IPS DF 6.9 (cell line): ENCODE results near the gene HBQ1.
"Not testable (repeated sequence)": the region's sequence is repeated elsewhere in the genome, so short reads cannot be mapped to it uniquely, and the experiment has no call there.

ENCODE experiments used
- DNase-seq: peaks from one replicate; pipeline ENCODE4 v3.0.0-alpha.2; 2013; ENCODE audit warnings: low read depth, low spot score
- H3K27ac ChIP-seq: one replicate; pipeline ENCODE4 v1.5.1; 2013; ENCODE audit warnings: low read length, control low read depth
- H3K27me3 ChIP-seq: 2 replicates; pipeline ENCODE4 v1.6.1; 2013; ENCODE audit warnings: mild to moderate bottlenecking, low read length; ENCODE audit not compliant: control insufficient read depth, insufficient read depth
- H3K36me3 ChIP-seq: 2 replicates; pipeline ENCODE4 v1.6.1; 2013; ENCODE audit warnings: low read length; ENCODE audit not compliant: control insufficient read depth, insufficient read depth
- H3K4me1 ChIP-seq: 2 replicates; pipeline ENCODE4 v1.6.1; 2013; ENCODE audit warnings: low read length; ENCODE audit not compliant: control insufficient read depth, insufficient read depth
- H3K4me3 ChIP-seq: 2 replicates; pipeline ENCODE4 v1.5.1; 2013; ENCODE audit warnings: mild to moderate bottlenecking, low read length
- H3K9me3 ChIP-seq: 2 replicates; pipeline ENCODE4 v1.6.1; 2013; ENCODE audit warnings: low read length, inconsistent platforms; ENCODE audit not compliant: control insufficient read depth, insufficient read depth
- WGBS: extraction: QIAGEN DNeasy Blood & Tissue Kit; methylation state at CpG from one replicate; pipeline ENCODE4 v1.1.7; 2013; ENCODE audit warnings: mixed read lengths, missing lambda C conversion rate; ENCODE audit not compliant: insufficient read length, insufficient coverage; 5-methylcytosine and 5-hydroxymethylcytosine counted together

Gene HBQ1

GRCh38 chr16:209359-209758 is 29.1 kb downstream of the HBQ1 start:
- peaks cover 16% of the 10 kb centered on the region; the same call in 1 of the 2 replicates for H3K36me3 ChIP-seq
- not testable (repeated sequence) for H3K9me3 ChIP-seq, H3K4me1 ChIP-seq, DNase-seq, H3K27ac ChIP-seq, H3K4me3 ChIP-seq, H3K27me3 ChIP-seq
- no CpG with 5 or more reads among the region's 4 CpGs for WGBS

DNA sequence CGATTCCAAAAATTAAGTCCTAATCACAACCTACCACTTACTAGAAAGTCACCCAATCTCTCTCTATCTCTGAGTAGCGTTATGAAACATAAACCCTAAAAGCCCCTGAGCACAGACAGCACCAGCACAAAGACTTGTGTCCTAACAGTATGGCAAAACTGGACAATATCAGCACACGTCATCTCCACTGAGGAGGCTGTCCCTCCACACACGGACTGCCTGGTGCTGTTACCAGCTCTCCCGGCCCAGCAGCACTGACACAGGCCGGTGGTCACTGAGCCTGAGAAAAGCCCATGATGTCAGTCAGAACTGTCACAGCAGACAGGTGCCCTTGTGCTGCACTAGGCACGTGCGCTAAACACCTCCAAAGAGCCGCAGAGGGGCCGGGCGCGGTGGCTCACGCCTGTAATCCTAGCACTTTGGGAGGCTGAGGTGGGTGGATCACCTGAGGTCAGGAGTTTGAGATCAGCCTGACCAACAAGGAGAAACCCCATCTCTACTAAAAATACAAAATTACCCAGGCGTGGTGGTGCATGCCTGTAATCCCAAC is 31.4 kb downstream of the HBQ1 start:
- H3K27ac ChIP-seq, H3K27me3 ChIP-seq, H3K4me3 ChIP-seq, H3K9me3 ChIP-seq, H3K4me1 ChIP-seq, DNase-seq: not testable (repeated sequence)
- WGBS = no CpG with 5 or more reads among the region's 14 CpGs
- peaks cover 15% of the 10 kb centered on the region; the same call in 1 of the 2 replicates for H3K36me3 ChIP-seq

DNA sequence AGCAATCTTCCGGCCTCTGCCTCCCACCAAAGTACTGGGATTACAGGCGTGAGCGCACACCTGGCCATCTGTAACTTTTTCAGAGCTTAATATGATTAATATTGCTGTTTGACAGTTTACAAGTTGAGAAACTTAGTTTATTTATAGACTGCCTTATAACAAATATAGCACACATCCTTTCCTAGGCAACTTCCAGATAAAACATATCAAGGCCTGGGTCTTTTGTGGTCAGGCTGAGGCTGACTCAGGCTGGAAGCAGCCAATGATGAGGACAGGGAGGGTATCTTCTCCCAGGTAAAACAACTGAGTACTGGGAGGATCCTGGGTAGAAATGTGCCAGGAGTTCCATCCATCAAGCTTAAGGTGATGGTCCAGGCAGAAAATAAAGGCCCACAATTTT is 32.7 kb downstream of the HBQ1 start:
- WGBS = no CpG with 5 or more reads among the region's 3 CpGs
- H3K9me3 ChIP-seq = no peaks in the 10 kb centered on the region
- no peak overlapping the region for H3K4me3 ChIP-seq
- H3K36me3 ChIP-seq = peaks cover 10% of the 10 kb centered on the region; the same call in 1 of the 2 replicates
- DNase-seq = no peak
- no peaks in the 10 kb centered on the region for H3K27me3 ChIP-seq
- no peak overlapping the region for H3K27ac ChIP-seq
- no peaks in the 10 kb centered on the region for H3K4me1 ChIP-seq

GRCh38 chr16:220021-220420 is 39.8 kb downstream of the HBQ1 start:
- H3K4me3 ChIP-seq = no peak overlapping the region
- DNase-seq = no peak
- H3K27ac ChIP-seq = no peak overlapping the region
- H3K4me1 ChIP-seq = no peaks in the 10 kb centered on the region
- H3K27me3 ChIP-seq = no peaks in the 10 kb centered on the region
- peaks cover 16% of the 10 kb centered on the region; the same call in 1 of the 2 replicates for H3K36me3 ChIP-seq
- H3K9me3 ChIP-seq = no peaks in the 10 kb centered on the region
- WGBS = no CpG with 5 or more reads among the region's 4 CpGs

GRCh38 chr16:228151-228851 is 48.0 kb downstream of the HBQ1 start:
- H3K27ac ChIP-seq = no peak overlapping the region
- peaks cover 9% of the 10 kb centered on the region for H3K36me3 ChIP-seq
- no peaks in the 10 kb centered on the region for H3K9me3 ChIP-seq
- H3K4me3 ChIP-seq = peak overlapping the region; percentile 88
- no peak for DNase-seq
- no peaks in the 10 kb centered on the region for H3K4me1 ChIP-seq
- WGBS = no CpG with 5 or more reads among the region's 9 CpGs
- H3K27me3 ChIP-seq = no peaks in the 10 kb centered on the region

DNA sequence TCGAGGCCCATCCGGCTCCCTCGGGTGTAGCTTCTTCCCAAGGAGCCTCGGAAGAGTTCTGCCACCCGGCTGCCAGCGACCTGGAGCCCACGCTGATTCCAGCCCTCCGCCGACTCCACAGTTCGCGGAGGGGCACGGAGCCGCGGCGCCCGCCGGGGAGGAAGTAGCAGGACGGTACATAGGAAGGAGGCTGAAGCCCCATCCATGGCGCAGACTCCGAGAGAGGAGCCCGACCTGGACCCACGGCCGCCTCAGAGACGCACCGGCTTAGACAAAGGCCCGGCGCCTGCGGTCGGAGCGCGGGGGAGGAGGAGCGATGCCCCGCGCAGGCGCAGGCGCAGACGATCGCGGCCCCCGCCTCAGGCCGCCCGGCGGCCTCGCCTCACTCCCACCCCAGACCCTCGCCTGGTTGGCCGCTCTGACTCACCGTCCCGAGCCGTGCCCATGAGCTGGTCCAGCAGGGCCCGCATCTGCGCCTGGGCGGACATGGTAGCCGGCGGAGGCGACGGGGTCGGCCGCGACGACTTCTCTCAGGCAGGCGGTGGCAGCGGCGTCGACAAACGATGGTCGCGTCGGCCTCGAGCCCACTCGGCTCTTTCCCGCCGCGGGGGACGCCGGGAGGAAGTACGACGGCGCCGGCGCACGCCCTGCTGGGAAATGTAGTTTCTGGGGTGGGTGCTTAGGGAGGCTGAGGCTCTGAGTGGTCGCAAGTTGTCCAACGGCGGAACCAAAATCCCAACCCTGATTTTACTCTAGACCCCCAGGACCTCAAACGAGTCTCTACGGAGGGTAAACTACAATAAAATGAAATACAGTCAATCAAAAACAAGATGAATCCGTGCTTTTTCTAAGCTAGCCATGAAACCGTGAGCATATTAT is 48.8 kb downstream of the HBQ1 start, which contains the start of gene LUC7L:
Gene LUC7L, minus strand, starts transcription at position 598 of the 879 bp plus-strand sequence. Its CDS starts 110 bp downstream, at position 488.
- H3K27me3 ChIP-seq = no peaks in the 10 kb centered on the region
- H3K9me3 ChIP-seq = no peaks in the 10 kb centered on the region
- H3K27ac ChIP-seq = no peak within 1 kb of the TSS
- peaks cover 7% of the 10 kb centered on the region for H3K36me3 ChIP-seq
- peak; percentile 67 for DNase-seq
- WGBS = no CpG with 5 or more reads among the region's 88 CpGs
- H3K4me1 ChIP-seq = no peaks in the 10 kb centered on the region
- H3K4me3 ChIP-seq = peak within 1 kb of the TSS; percentile 88

- Histone ChIP-seq H3K27ac (no peak overlapping the region), H3K36me3 (peaks cover 7% of the 10 kb centered on the region), H3K27me3 (no peaks in the 10 kb centered on the region), H3K4me1 (no peaks in the 10 kb centered on the region), H3K9me3 (no peaks in the 10 kb centered on the region), H3K4me3 (no peak overlapping the region)
- no CpG with 5 or more reads among the region's 22 CpGs for whole genome bisulfite sequencing
- no peak for DNase-seq
These were observed 49.5 kb downstream of the HBQ1 start for GRCh38 chr16:229731-230281.

DNA sequence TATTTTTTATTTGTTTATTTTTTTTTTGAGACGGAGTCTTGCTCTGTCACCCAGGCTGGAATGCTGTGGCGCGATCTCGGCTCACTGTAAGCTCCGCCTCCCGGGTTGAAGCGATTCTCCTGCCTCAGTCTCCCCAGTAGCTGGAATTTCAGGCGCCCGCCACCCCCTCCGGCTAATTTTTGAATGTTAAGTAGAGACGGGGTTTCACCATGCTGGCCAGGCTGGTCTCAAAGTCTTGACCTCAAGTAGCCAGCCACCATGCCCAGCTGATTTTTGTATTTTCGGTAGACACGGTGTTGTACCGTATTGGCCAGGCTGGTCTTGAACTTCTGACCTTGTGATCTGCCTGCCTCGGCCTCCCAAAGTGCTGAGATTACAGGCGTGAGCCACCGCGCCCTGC is 50.1 kb downstream of the HBQ1 start:
- H3K27me3 ChIP-seq, H3K9me3 ChIP-seq, DNase-seq, H3K4me1 ChIP-seq, H3K36me3 ChIP-seq, H3K4me3 ChIP-seq, H3K27ac ChIP-seq: not testable (repeated sequence)
- no CpG with 5 or more reads among the region's 18 CpGs for WGBS
